Panc1 (cell line): ENCODE results near the gene CELF1. TPM values are rescaled to one million over a fixed set of nuclear protein-coding genes. Genes with fewer than 3 reads are reported as not detected.

Source experiments
- ATAC-seq: fragments of 200-7000 bp; cut with Tn5 transposase; 2 replicates; pipeline ENCODE4 v1.9.1; 2020; ENCODE audit warnings: mild to moderate bottlenecking, moderate library complexity
- BruUV-seq: library from RNA; stranded (reverse); fragments of 400-500 nt; replicated peaks from 2 replicates; lab custom pipeline; 2021; lab: Mats Ljungman, UMichigan
- CTCF ChIA-PET: fragments of 300-600 bp; sonication (Branson Sonifier 250); formaldehyde crosslinking; loops from one replicate; lab custom pipeline; 2022; ENCODE audit warnings: antibody characterized with exemption; lab: Charles Lee
- POLR2A ChIA-PET: fragments of 300-600 bp; sonication (Branson Sonifier 250); formaldehyde crosslinking; loops from one replicate; lab custom pipeline; 2022; ENCODE audit warnings: antibody characterized with exemption; lab: Charles Lee
- DNase-seq: peaks from one replicate; pipeline ENCODE4 v3.0.0-alpha.2; 2010; ENCODE audit warnings: low read depth, low spot score
- H3K27ac ChIP-seq: 2 replicates; pipeline ENCODE4 v1.5.1; 2011; ENCODE audit warnings: mild to moderate bottlenecking, low read length, inconsistent platforms
- H3K27me3 ChIP-seq: fragments of 200-500 bp; sonication (Bioruptor generic); 2 replicates; pipeline ENCODE4 v1.6.0; 2014; ENCODE audit warnings: low read length, inconsistent platforms; ENCODE audit not compliant: control insufficient read depth, insufficient read depth
- H3K36me3 ChIP-seq: fragments of 200-500 bp; sonication (Bioruptor generic); 2 replicates; pipeline ENCODE4 v1.5.1; 2014; ENCODE audit warnings: inconsistent platforms, mild to moderate bottlenecking, low read length, moderate library complexity; ENCODE audit not compliant: control insufficient read depth, insufficient read depth
- H3K4me1 ChIP-seq: 2 replicates; pipeline ENCODE4 v1.5.1; 2011; ENCODE audit warnings: inconsistent platforms, mild to moderate bottlenecking, low read length, moderate library complexity; ENCODE audit not compliant: control insufficient read depth, insufficient read depth
- H3K4me3 ChIP-seq, 2 experiments: 2 replicates each; pipeline ENCODE4 v1.5.1; 2011 to 2012; ENCODE audit warnings: low read depth in 2 of 2, low read length in 2 of 2, mild to moderate bottlenecking in 2 of 2, inconsistent platforms in 1 of 2, moderate library complexity in 1 of 2
- H3K9me3 ChIP-seq: fragments of 200-500 bp; sonication (Bioruptor generic); 2 replicates; pipeline ENCODE4 v1.5.1; 2014; ENCODE audit warnings: low read depth, mild to moderate bottlenecking, inconsistent platforms, low read length, moderate library complexity; ENCODE audit not compliant: control insufficient read depth, insufficient read depth
- CTCF ChIP-seq: fragments of 450-650 bp; IDR thresholded peaks from 2 replicates; pipeline ENCODE4 v1.5.1; 2017; ENCODE audit warnings: mild to moderate bottlenecking
- POLR2AphosphoS5 ChIP-seq: IDR thresholded peaks from 2 replicates; pipeline ENCODE4 v1.6.1; 2012; ENCODE audit warnings: mild to moderate bottlenecking, low read depth, low read length, moderate library complexity
- REST ChIP-seq, 2 experiments: IDR thresholded peaks; 2 replicates each; pipeline ENCODE4 v1.6.1; 2011 to 2012; ENCODE audit warnings: low read depth in 2 of 2, control low read depth in 1 of 2, low read length in 1 of 2, mild to moderate bottlenecking in 1 of 2, moderate library complexity in 1 of 2; ENCODE audit not compliant: insufficient read depth in 1 of 2
- SIN3A ChIP-seq: IDR thresholded peaks from 2 replicates; pipeline ENCODE4 v1.6.1; 2012; ENCODE audit warnings: low read depth, mild to moderate bottlenecking, low read length, moderate library complexity, borderline replicate concordance; ENCODE audit not compliant: insufficient read depth
- TCF7L2 ChIP-seq: IDR thresholded peaks from 2 replicates; pipeline ENCODE4 v1.6.1; 2011; ENCODE audit warnings: mild to moderate bottlenecking, low read depth, low read length, inconsistent platforms
- in situ Hi-C: cut with HindIII; loops from 2 replicates; pipeline ENCODE4 v1.10.0; 2016; ENCODE audit warnings: low sequenced_read_pairs, low pct_unique_long_range_greater_than_20kb
- intact Hi-C: fragments of 100-400 bp; cut with micrococcal nuclease; formaldehyde crosslinking; loops from one replicate; pipeline ENCODE4 v1.10.0; 2022; ENCODE audit not compliant: unreplicated experiment
- total RNA-seq: library from RNA; stranded (reverse); gene quantifications from one replicate; pipeline ENCODE4 v1.2.1, GENCODE V29; 2021; ENCODE audit not compliant: unreplicated experiment

CELF1 gene
- total RNA-seq, 1 experiment from 2014 or later = 160 TPM

DNA sequence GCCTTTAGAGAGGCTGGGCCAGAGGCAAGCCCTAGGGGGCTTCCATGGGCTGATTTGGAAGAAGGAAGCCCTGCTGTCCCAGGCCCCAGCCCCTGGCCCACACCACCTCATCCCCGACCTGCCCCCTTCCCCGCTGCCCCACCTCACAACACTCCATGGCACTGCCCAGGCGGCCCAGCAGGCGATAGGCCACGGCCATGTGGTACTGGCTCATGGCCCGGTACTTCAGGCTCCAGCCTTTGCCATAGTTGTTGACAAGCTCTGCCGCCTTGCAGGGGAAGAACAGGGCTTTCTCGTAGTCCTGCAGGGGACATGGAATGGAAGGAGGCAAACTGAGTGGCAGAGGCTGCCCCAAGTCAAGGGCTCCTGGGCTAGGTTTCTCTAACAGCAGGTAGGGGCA lies 110.4 kb downstream of the CELF1 start:
- intact Hi-C loops = no loop called here
- TF ChIP-seq CTCF (no peak), REST (IDR thresholded peaks at IDR 0.05; ENCODE audit: insufficient read depth in 1 of 2, low read depth in 2 of 2, low read length in 1 of 2) (no peak), SIN3A (no peak), POLR2AphosphoS5 (no peak), TCF7L2 (no peak)
- in situ Hi-C loops = no loop called here

DNA sequence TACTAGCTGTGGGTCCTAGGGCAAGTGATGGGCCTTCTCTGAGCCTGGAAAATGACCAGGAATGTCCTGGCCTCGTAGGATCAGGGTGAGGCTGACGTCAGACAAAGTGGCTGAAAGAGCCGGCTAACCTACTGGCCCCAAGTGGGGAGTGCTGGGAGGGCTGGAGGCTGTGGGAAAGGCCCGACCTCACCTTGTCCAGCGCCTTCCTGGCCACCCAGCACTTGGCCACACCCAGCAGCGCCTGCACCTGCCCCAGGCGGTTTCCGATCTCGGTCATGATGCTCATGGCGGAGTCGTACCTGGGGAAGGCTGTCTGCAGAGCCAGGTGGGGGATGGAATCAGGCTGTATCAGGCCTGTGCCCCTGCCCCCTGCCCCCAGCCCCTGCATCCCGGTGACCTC lies 111.5 kb downstream of the CELF1 start:
- Histone ChIP-seq H3K27ac (no peak overlapping the region), H3K27me3 (no peaks in the 10 kb centered on the region), H3K9me3 (no peaks in the 10 kb centered on the region), H3K4me1 (no peaks in the 10 kb centered on the region), H3K36me3 (no peaks in the 10 kb centered on the region), H3K4me3 (no peak overlapping the region)
- TF ChIP-seq TCF7L2 (no peak), REST (IDR thresholded peaks at IDR 0.05; ENCODE audit: insufficient read depth in 1 of 2, low read depth in 2 of 2, low read length in 1 of 2) (no peak), POLR2AphosphoS5 (no peak), SIN3A (no peak), CTCF (no peak)
- POLR2A ChIA-PET = no interaction called here
- in situ Hi-C loops = no loop called here
- no TSS peak for BruUV-seq
- CTCF ChIA-PET = no interaction called here
- no peak for DNase-seq
- intact Hi-C loops = no loop called here
- no peak for ATAC-seq

More for the DNA sequence above, 110.4 kb downstream of the CELF1 start:
- H3K4me3 ChIP-seq = no peak overlapping the region
- H3K9me3 ChIP-seq = no peaks in the 10 kb centered on the region
- ChIA-PET CTCF (no interaction called here), POLR2A (no interaction called here)
- H3K36me3 ChIP-seq = no peaks in the 10 kb centered on the region
- no peaks in the 10 kb centered on the region for H3K4me1 ChIP-seq
- no peak for ATAC-seq
- BruUV-seq = no TSS peak
- no peak overlapping the region for H3K27ac ChIP-seq
- DNase-seq = no peak
- no peaks in the 10 kb centered on the region for H3K27me3 ChIP-seq
